GM12878 (cell line): ENCODE data around the gene LCE2D. TPM values are rescaled to one million over a fixed set of nuclear protein-coding genes. Genes with fewer than 3 reads are reported as not detected.

Experiments used
- ATAC-seq: fragments of 200-7000 bp; cut with Tn5 transposase; 3 replicates; pipeline ENCODE4 v1.9.1; 2020; ENCODE audit warnings: mild to moderate bottlenecking, moderate library complexity
- BruUV-seq: library from RNA; stranded (reverse); fragments of 400-500 nt; replicated peaks from 2 replicates; lab custom pipeline; 2021; lab: Mats Ljungman, UMichigan
- CTCF ChIA-PET: fragments of 300-600 bp; sonication (Branson Sonifier 250); formaldehyde crosslinking; extraction: SDS; loops from one replicate; lab custom pipeline; 2021; ENCODE audit warnings: inconsistent platforms; lab: Yijun Ruan, JAX
- POLR2A ChIA-PET: fragments of 350-600 bp; formaldehyde crosslinking; extraction: SDS; loops from one replicate; lab custom pipeline; 2021; ENCODE audit warnings: inconsistent platforms; lab: Charles Lee
- RAD21 ChIA-PET: fragments of 300-600 bp; sonication (Branson Sonifier 250); formaldehyde crosslinking; loops from one replicate; lab custom pipeline; 2023; ENCODE audit warnings: antibody characterized with exemption; ENCODE audit not compliant: unreplicated experiment; lab: Charles Lee
- SMC1A ChIA-PET: fragments of 300-600 bp; sonication (Branson Sonifier 250); formaldehyde crosslinking; loops from one replicate; lab custom pipeline; 2023; ENCODE audit not compliant: unreplicated experiment, uncharacterized antibody; lab: Charles Lee
- DNase-seq: peaks from one replicate; pipeline ENCODE4 v3.0.0-alpha.2; 2011; ENCODE audit warnings: low read depth, low spot score
- FAIRE-seq: peaks from 3 replicates; lab custom pipeline; 2011; peaks lifted over from hg19 to GRCh38; lab: Jason Lieb, UNC
- H2AFZ ChIP-seq: 2 replicates; pipeline ENCODE4 v1.6.0; 2011; ENCODE audit warnings: low read depth, low read length, control low read depth; ENCODE audit not compliant: control insufficient read depth
- H3K27ac ChIP-seq: 2 replicates; pipeline ENCODE4 v1.5.1; 2011; ENCODE audit warnings: control low read depth; ENCODE audit not compliant: control insufficient read depth, insufficient read depth
- H3K27me3 ChIP-seq, 2 experiments: replicated peaks in 1 of 2; 2 replicates each; pipeline versions ENCODE4 v1.6.0 to v1.6.1; 2011; ENCODE audit warnings: low read length in 1 of 2; ENCODE audit not compliant: control insufficient read depth in 2 of 2, insufficient read depth in 2 of 2
- H3K36me3 ChIP-seq, 2 experiments: 2 replicates each; pipeline ENCODE4 v1.5.1; 2011; ENCODE audit warnings: low read length in 1 of 2; ENCODE audit not compliant: control insufficient read depth in 2 of 2, insufficient read depth in 2 of 2
- H3K4me1 ChIP-seq: 2 replicates; pipeline ENCODE4 v1.6.1; 2011; ENCODE audit warnings: mild to moderate bottlenecking, low read length, moderate library complexity, mixed read lengths; ENCODE audit not compliant: control insufficient read depth, insufficient read depth
- H3K4me2 ChIP-seq: 2 replicates; pipeline ENCODE4 v1.6.0; 2011; ENCODE audit warnings: control low read depth; ENCODE audit not compliant: control insufficient read depth, insufficient read depth
- H3K4me3 ChIP-seq: fragments of 200-600 bp; sonication (generic); 2 replicates; pipeline ENCODE4 v1.5.1; 2016
- H3K79me2 ChIP-seq: 2 replicates; pipeline ENCODE4 v1.6.0; 2011; ENCODE audit warnings: low read length; ENCODE audit not compliant: control insufficient read depth, insufficient read depth
- H3K9ac ChIP-seq: 2 replicates; pipeline ENCODE4 v1.8.0; 2011; ENCODE audit warnings: low read length, control low read depth, mixed read lengths; ENCODE audit not compliant: control insufficient read depth, insufficient read depth
- H3K9me3 ChIP-seq: replicated peaks from 3 replicates; pipeline ENCODE4 v1.5.1; 2011; ENCODE audit warnings: mild to moderate bottlenecking, low read length; ENCODE audit not compliant: control insufficient read depth, insufficient read depth
- H4K20me1 ChIP-seq: 2 replicates; pipeline ENCODE4 v1.6.0; 2011; ENCODE audit not compliant: control insufficient read depth, insufficient read depth
- DPF2 ChIP-seq: fragments of 450-650 bp; IDR thresholded peaks from 2 replicates; pipeline ENCODE4 v1.6.1; 2017; ENCODE audit warnings: mild to moderate bottlenecking
- EED ChIP-seq: sonication (generic); IDR thresholded peaks from 2 replicates; pipeline ENCODE4 v1.6.1; 2016; ENCODE audit warnings: antibody characterized with exemption, low read depth
- FOXK2 ChIP-seq: fragments of 450-650 bp; IDR thresholded peaks from 2 replicates; pipeline ENCODE4 v1.6.1; 2017; ENCODE audit warnings: mild to moderate bottlenecking, moderate library complexity
- HSF1 ChIP-seq: fragments of 150-350 bp; IDR thresholded peaks from 2 replicates; pipeline ENCODE4 v1.6.1; 2014; ENCODE audit warnings: mild to moderate bottlenecking, low read depth, low read length
- IRF3 ChIP-seq: fragments of 450-650 bp; IDR thresholded peaks from 2 replicates; pipeline ENCODE4 v1.6.1; 2014; ENCODE audit warnings: mild to moderate bottlenecking
- IRF4 ChIP-seq: IDR thresholded peaks from 2 replicates; pipeline ENCODE4 v1.6.1; 2011; ENCODE audit warnings: low read depth, low read length
- MEF2A ChIP-seq: IDR thresholded peaks from 2 replicates; pipeline ENCODE4 v1.6.1; 2011; ENCODE audit warnings: low read depth, mild to moderate bottlenecking, low read length, moderate library complexity; ENCODE audit not compliant: insufficient read depth
- NFIC ChIP-seq: IDR thresholded peaks from 2 replicates; pipeline ENCODE4 v1.6.1; 2012; ENCODE audit warnings: low read depth, mild to moderate bottlenecking, inconsistent platforms, low read length, moderate library complexity
- POU2F2 ChIP-seq: IDR thresholded peaks from 3 replicates; pipeline ENCODE4 v1.6.1; 2011; ENCODE audit warnings: low read depth, mild to moderate bottlenecking, low read length, borderline replicate concordance
- SMAD5 ChIP-seq: IDR thresholded peaks from 2 replicates; pipeline ENCODE4 v1.6.1; 2016; ENCODE audit warnings: antibody characterized with exemption, low read depth
- SUZ12 ChIP-seq: fragments of 200-600 bp; sonication (generic); IDR thresholded peaks from one replicate; pipeline ENCODE4 v1.6.1; 2018; ENCODE audit warnings: antibody characterized with exemption, mild to moderate bottlenecking; ENCODE audit not compliant: unreplicated experiment
- TCF7 ChIP-seq: IDR thresholded peaks from 2 replicates; pipeline ENCODE4 v1.6.1; 2014; ENCODE audit warnings: antibody characterized with exemption, borderline replicate concordance
- ZBTB4 ChIP-seq: fragments of 450-650 bp; formaldehyde crosslinking; IDR thresholded peaks from 2 replicates; pipeline ENCODE4 v1.4.0; 2022; ENCODE audit warnings: mild to moderate bottlenecking, moderate library complexity
- ZNF592 ChIP-seq: fragments of 450-650 bp; IDR thresholded peaks from 2 replicates; pipeline ENCODE4 v1.6.1; 2017; ENCODE audit warnings: mild to moderate bottlenecking, moderate library complexity
- WGBS: methylation state at CpG from one replicate; pipeline ENCODE4 v1.1.6; 2016; ENCODE audit warnings: low lambda C conversion rate; ENCODE audit not compliant: insufficient replicate concordance, insufficient coverage; ENCODE audit errors: missing lambda C conversion rate; 5-methylcytosine and 5-hydroxymethylcytosine counted together
- in situ Hi-C: fragments of 300-500 bp; cut with MboI; formaldehyde crosslinking; loops from 9 replicates; pipeline ENCODE4 v1.14.3; 2018; ENCODE audit warnings: mixed read lengths
- intact Hi-C: fragments of 100-400 bp; cut with micrococcal nuclease; formaldehyde crosslinking; loops from one replicate; pipeline ENCODE4 v1.14.2; 2022; ENCODE audit not compliant: unreplicated experiment
- polyA plus RNA-seq, 11 experiments: library from polyadenylated mRNA; depleted of rRNA in 4 of 11; unstranded in 6 of 11; stranded (reverse) in 5 of 11; fragments of >200 nt; fragmentation: Nextera tagmentation in 4 of 11; fragmentation: Illumina TruSeq in 1 of 11; extraction: Ambion mirVana in 4 of 11; extraction: Trizol in 1 of 11; gene quantifications; 1 replicate in 1 of 11; 2 replicates in 10 of 11; pipeline versions ENCODE4 v1.2.1 to v1.2.3, GENCODE V29; 2011 to 2016; ENCODE audit warnings: inconsistent platforms in 2 of 11, missing spikeins in 2 of 11, low read depth in 1 of 11
- total RNA-seq, 4 experiments: library from RNA; depleted of rRNA in 3 of 4; stranded (reverse); fragments of >200 nt in 3 of 4; fragmentation: Illumina TruSeq in 1 of 4; extraction: Trizol in 1 of 4; gene quantifications; 2 replicates each; pipeline versions ENCODE4 v1.2.1 to v1.2.3, GENCODE V29; 2013 to 2021

Gene LCE2D
- total and polyA plus RNA-seq, 10 of the 15 experiments (the other 5 are each of a cell fraction or from before 2014, with no cell fraction given) = not detected

- H3K36me3 ChIP-seq = no peaks in the 10 kb centered on the region
- intact Hi-C loops = no loop called here
- ATAC-seq (no peak), FAIRE-seq (no peak), DNase-seq (no peak)
- ChIA-PET POLR2A (no interaction called here), RAD21 (no interaction called here), CTCF (no interaction called here), SMC1A (interaction anchor here (1.0 kb wide), 1 partner anchor 240 kb away, joined by 3 read pairs; no protein-coding TSS in a partner anchor)
- H4K20me1 ChIP-seq = no peaks in the 10 kb centered on the region
- no peaks in the 10 kb centered on the region for H3K9me3 ChIP-seq
- no peak overlapping the region for H3K9ac ChIP-seq
- in situ Hi-C loops = no loop called here
- H2AFZ ChIP-seq = no peak overlapping the region
- no peak overlapping the region for H3K27ac ChIP-seq
- no TSS peak for BruUV-seq
- TF ChIP-seq MEF2A = no peak
- TF ChIP-seq SMAD5 = no peak
- no peak for TF ChIP-seq IRF4
- no peak for TF ChIP-seq NFIC
- TF ChIP-seq POU2F2 = no peak
- no peak for TF ChIP-seq FOXK2
- TF ChIP-seq DPF2 = no peak
- TF ChIP-seq ZNF592 = no peak
- no peak for TF ChIP-seq IRF3
- no peak for TF ChIP-seq ZBTB4
- TF ChIP-seq HSF1 = no peak
- no peak for TF ChIP-seq SUZ12
- no peak for TF ChIP-seq TCF7
- no peak for TF ChIP-seq EED
- H3K27me3 ChIP-seq = peaks cover 0 to 2% of the 10 kb centered on the region in 2 experiments; a peak in 3 of 4 replicates
- 61% methylated on average over 6 of the region's 6 CpGs for WGBS
- no peak overlapping the region for H3K4me2 ChIP-seq
- H3K4me3 ChIP-seq = no peak overlapping the region
- H3K79me2 ChIP-seq = no peaks in the 10 kb centered on the region
- H3K4me1 ChIP-seq = no peaks in the 10 kb centered on the region
These were observed 16.3 kb downstream of the LCE2D start for GRCh38 chr1:152679459-152679858.
